ENCODE measurements around the gene MBL2.

MBL2 gene

DNA sequence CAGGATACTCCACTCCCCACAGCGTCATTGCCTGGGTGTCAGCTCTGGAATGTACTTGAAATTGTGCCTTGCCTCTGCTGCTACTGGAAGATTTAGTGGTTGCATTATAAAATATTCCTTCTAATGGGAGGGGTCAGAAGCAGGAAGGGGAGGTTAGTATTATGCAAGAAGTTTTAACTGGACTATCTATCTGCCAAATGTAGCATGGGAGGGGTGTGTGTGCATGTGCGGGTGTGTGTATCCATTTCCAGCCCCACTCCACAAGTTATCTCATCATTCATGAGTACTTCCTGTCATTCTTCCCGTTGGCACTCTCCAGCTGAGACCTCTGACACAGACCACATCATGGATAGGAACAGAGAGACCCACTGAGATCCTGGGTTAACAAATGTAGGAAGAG lies 13.4 kb downstream of the MBL2 start:
- H3K27ac ChIP-seq, result no peak overlapping the region
- no peaks in the 10 kb centered on the region for H3K4me1 ChIP-seq (ENCODE audit: control insufficient read depth in 1 of 2, insufficient read depth in 1 of 2, low read depth in 1 of 2, low read length in 1 of 2)
- TF ChIP-seq, protein P1, sequence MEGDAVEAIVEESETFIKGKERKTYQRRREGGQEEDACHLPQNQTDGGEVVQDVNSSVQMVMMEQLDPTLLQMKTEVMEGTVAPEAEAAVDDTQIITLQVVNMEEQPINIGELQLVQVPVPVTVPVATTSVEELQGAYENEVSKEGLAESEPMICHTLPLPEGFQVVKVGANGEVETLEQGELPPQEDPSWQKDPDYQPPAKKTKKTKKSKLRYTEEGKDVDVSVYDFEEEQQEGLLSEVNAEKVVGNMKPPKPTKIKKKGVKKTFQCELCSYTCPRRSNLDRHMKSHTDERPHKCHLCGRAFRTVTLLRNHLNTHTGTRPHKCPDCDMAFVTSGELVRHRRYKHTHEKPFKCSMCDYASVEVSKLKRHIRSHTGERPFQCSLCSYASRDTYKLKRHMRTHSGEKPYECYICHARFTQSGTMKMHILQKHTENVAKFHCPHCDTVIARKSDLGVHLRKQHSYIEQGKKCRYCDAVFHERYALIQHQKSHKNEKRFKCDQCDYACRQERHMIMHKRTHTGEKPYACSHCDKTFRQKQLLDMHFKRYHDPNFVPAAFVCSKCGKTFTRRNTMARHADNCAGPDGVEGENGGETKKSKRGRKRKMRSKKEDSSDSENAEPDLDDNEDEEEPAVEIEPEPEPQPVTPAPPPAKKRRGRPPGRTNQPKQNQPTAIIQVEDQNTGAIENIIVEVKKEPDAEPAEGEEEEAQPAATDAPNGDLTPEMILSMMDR (IDR thresholded peaks at IDR 0.05), result no peak
- no peaks in the 10 kb centered on the region for H3K9me3 ChIP-seq
- H3K27me3 ChIP-seq, result peaks cover 8% of the 10 kb centered on the region
- no peaks in the 10 kb centered on the region for H3K36me3 ChIP-seq
- H3K4me3 ChIP-seq (ENCODE audit: low read depth in 1 of 2, low read length in 1 of 2), result no peak overlapping the region

DNA sequence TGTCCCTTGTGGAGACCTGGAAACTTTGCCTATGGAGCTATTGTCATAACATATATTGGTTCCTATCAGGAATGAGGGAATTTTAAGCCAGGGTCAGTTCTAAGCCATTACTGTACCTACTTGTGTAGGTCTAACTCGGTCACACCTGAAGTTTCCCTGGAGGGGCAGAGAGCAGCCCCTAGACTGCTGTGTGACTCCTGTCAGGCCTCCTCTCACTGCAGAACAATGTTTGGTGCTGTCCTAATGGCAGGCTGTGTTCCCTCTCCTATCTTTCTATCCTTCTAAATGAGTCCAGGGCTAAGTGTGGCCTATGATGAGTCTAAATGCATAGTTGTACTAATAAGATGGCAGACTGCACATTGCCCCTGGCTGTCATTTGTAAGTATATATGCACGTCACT lies 14.2 kb downstream of the MBL2 start:
- Histone ChIP-seq H3K36me3 (no peaks in the 10 kb centered on the region), H3K27me3 (peaks cover 8% of the 10 kb centered on the region), H3K4me3 (ENCODE audit: low read depth in 1 of 2, low read length in 1 of 2) (no peak overlapping the region), H3K9me3 (no peaks in the 10 kb centered on the region), H3K4me1 (ENCODE audit: control insufficient read depth in 1 of 2, insufficient read depth in 1 of 2, low read depth in 1 of 2, low read length in 1 of 2) (no peaks in the 10 kb centered on the region), H3K27ac (no peak overlapping the region)
- TF ChIP-seq, protein P1 (IDR thresholded peaks at IDR 0.05), result no peak

DNA sequence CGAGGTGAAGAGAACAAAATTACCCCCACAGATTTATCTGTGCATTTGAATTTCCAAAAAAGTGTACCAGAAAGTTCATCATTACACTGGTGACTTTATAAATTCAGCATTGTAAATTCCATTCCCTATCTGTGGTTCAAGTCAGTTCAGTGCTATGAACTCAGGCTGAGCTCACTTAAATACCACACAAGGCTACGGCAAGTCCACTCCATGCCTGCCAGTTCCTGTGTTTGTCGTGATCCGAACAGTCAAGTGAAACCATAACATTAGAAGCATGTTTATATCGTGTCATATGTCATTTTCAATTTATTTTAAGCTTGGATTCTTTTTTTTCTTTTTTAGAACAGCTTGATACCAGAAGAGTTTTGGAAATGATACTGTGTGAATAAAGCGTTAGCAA lies 14.8 kb downstream of the MBL2 start:
- H3K27ac ChIP-seq, result no peak overlapping the region
- H3K4me3 ChIP-seq (ENCODE audit: low read depth in 1 of 2, low read length in 1 of 2), result no peak overlapping the region
- H3K9me3 ChIP-seq, result no peaks in the 10 kb centered on the region
- TF ChIP-seq, protein P1 (IDR thresholded peaks at IDR 0.05), result no peak
- no peaks in the 10 kb centered on the region for H3K4me1 ChIP-seq (ENCODE audit: control insufficient read depth in 1 of 2, insufficient read depth in 1 of 2, low read depth in 1 of 2, low read length in 1 of 2)
- H3K27me3 ChIP-seq, result peaks cover 8% of the 10 kb centered on the region
- H3K36me3 ChIP-seq, result no peaks in the 10 kb centered on the region

DNA sequence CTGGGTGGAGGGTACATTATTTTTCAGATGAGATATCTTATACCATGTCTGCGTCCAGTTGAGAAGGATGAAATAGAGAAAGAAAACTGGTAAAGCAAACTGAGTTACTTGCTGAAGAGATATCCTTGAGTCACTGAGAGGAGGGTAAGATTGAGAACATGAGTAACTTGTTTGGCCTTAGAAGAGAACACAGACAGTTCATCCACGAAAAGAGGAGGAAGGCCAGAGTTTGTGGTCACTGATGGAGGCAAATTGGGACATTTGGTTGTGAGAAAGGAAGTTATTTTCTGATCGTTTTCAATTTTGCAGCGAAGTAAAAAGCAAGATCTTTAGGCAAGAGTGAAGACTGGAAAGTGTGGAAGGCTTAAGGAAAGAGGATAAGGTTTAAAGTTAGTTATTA lies 15.6 kb downstream of the MBL2 start:
- no peaks in the 10 kb centered on the region for H3K4me1 ChIP-seq (ENCODE audit: control insufficient read depth in 1 of 2, insufficient read depth in 1 of 2, low read depth in 1 of 2, low read length in 1 of 2)
- H3K4me3 ChIP-seq (ENCODE audit: low read depth in 1 of 2, low read length in 1 of 2), result no peak overlapping the region
- no peaks in the 10 kb centered on the region for H3K9me3 ChIP-seq
- H3K36me3 ChIP-seq, result no peaks in the 10 kb centered on the region
- H3K27me3 ChIP-seq, result peaks cover 8% of the 10 kb centered on the region
- H3K27ac ChIP-seq, result no peak overlapping the region
- TF ChIP-seq, protein P1 (IDR thresholded peaks at IDR 0.05), result no peak

DNA sequence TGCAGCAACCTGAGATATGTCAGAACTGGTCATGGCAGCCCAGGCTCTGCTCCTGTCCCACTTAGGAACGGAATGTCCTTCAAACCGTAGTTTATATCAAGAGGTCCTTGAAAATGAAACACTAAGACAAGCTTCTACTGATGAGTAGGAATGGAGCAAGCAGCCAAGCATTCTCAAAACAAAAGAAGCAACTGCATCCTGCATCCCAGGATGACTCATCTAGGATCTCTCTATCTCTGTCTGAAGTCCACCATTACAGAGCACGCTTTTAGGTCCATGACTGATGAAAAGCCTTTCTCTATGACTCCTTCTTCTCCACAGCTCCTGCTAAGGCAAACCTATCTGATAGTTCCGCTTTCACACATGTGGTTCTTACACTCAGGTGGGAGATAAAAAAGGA lies 16.3 kb downstream of the MBL2 start:
- Histone ChIP-seq H3K27me3 (peaks cover 8% of the 10 kb centered on the region), H3K9me3 (no peaks in the 10 kb centered on the region), H3K4me1 (ENCODE audit: control insufficient read depth in 1 of 2, insufficient read depth in 1 of 2, low read depth in 1 of 2, low read length in 1 of 2) (no peaks in the 10 kb centered on the region), H3K4me3 (ENCODE audit: low read depth in 1 of 2, low read length in 1 of 2) (no peak overlapping the region), H3K36me3 (no peaks in the 10 kb centered on the region), H3K27ac (no peak overlapping the region)
- TF ChIP-seq, protein P1 (IDR thresholded peaks at IDR 0.05), result no peak

All from neutrophil (primary cell).